GM10266 (cell line): ENCODE results near the gene OR10H5.
A peak's percentile ranks its signal among the peaks of the same experiment; 100 is the strongest.
"Not testable (repeated sequence)": the region's sequence is repeated elsewhere in the genome, so short reads cannot be mapped to it uniquely, and the experiment has no call there.

Source experiments
- DNase-seq: peaks from one replicate; pipeline ENCODE4 v3.0.0; 2012; ENCODE audit errors: extremely low spot score
- TF ChIP-seq, protein P1 (sequence below): IDR thresholded peaks from 2 replicates; pipeline ENCODE4 v1.5.1; 2012; ENCODE audit warnings: mild to moderate bottlenecking, low read depth; ENCODE audit not compliant: control insufficient read depth, insufficient read depth; ENCODE audit errors: missing control alignments

Gene OR10H5, protein sequence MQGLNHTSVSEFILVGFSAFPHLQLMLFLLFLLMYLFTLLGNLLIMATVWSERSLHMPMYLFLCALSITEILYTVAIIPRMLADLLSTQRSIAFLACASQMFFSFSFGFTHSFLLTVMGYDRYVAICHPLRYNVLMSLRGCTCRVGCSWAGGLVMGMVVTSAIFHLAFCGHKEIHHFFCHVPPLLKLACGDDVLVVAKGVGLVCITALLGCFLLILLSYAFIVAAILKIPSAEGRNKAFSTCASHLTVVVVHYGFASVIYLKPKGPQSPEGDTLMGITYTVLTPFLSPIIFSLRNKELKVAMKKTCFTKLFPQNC

DNA sequence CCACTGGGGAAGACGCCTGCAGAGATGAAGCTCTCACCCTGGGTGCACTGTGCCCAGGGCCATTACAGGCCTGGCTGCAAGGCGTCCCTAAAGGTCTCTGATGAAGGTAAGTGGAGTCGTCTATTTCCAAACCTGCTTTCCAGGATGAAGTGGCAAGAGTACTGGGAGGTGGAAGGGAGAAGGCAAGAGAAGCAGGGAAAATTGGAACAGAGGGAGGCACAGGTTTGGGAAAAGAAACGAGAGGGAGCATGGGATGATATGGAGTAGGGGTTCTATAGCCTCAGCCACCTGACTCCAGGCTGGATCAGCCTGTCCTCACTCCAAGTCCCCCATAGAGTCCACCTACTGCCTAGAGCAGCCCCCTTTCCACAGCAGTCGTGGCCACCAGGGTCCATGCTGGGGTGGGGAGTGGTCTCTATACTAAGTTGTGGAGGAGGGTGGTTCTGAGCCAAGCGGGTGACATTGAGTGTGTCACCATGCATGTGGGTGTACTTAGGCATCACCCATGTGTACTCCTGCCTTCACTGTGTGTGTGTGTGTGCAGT, at the start of gene OR10H5:
OR10H5 (plus strand) TSS at position 51 of the 545 bp plus-strand sequence. CDS start 6,388 bp downstream, outside the sequence.
- DNase-seq, result no peak
- TF ChIP-seq, protein P1, sequence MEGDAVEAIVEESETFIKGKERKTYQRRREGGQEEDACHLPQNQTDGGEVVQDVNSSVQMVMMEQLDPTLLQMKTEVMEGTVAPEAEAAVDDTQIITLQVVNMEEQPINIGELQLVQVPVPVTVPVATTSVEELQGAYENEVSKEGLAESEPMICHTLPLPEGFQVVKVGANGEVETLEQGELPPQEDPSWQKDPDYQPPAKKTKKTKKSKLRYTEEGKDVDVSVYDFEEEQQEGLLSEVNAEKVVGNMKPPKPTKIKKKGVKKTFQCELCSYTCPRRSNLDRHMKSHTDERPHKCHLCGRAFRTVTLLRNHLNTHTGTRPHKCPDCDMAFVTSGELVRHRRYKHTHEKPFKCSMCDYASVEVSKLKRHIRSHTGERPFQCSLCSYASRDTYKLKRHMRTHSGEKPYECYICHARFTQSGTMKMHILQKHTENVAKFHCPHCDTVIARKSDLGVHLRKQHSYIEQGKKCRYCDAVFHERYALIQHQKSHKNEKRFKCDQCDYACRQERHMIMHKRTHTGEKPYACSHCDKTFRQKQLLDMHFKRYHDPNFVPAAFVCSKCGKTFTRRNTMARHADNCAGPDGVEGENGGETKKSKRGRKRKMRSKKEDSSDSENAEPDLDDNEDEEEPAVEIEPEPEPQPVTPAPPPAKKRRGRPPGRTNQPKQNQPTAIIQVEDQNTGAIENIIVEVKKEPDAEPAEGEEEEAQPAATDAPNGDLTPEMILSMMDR, result no peak

DNA sequence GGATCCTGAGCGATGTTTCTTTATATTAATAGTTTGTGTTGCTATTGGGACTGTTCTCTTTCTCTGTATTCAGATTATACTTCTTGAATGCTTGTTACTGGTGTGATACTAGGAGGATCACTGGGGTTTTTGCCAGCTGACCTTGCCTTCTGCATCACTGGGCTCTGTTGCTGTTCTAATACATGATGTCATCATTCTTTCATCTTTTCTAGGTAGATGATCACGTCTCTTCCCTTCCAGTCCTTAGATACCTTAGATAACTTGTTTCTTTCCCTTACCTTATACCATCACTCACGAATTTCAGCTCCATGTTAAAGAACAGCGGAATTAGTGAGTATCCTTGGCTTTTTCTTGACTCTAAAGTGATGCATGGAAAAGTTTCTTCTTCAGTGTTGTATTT, 49.7 kb upstream of the OR10H5 start, which contains the start of gene OR10H3:
OR10H3 (plus strand) TSS at position 264 of the 400 bp plus-strand sequence. CDS start 3,408 bp downstream, outside the sequence.
- DNase-seq, result no peak
- TF ChIP-seq, protein P1, result no peak

DNA sequence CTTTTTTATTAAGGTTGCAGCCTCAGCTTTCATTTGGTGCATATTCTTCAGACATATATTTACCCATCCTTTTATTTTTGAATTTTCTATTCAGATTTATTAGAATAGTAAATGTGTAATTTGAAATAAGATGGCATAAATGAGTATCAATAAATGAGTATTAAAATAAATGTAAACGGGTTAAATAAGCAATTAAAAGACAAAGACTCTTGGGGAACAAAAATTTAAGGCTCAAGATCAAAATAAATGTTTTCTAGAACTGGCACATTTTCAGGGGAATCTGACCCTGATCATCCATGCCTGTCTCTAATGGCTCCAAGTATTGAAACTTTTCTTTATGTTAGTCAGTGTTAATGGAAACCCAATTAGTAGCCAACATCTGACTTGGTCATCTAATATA, 46.7 kb upstream of the OR10H5 start:
- TF ChIP-seq, protein P1, result no peak

DNA sequence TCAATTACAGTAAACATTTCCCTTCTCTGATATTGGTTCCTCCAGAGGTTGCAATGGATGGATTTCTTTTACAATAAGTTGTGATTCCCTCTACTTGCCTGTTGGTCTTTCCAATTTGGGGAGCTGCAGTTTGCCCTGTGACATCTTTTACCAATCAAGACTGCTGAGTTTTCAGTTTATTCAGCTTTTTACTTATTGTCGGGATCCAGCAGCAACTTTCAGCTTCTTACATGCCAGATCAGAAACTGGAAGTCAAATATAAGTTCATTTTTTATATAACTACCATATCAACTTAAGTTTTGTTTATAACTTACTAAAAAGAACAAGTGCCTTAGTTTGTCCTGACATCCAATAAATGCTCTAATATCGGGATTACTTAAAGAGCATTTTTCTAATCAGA, 39.2 kb upstream of the OR10H5 start:
- DNase-seq, result no peak
- TF ChIP-seq, protein P1, result no peak

More for the DNA sequence above, 46.7 kb upstream of the OR10H5 start:
- no peak for DNase-seq

DNA sequence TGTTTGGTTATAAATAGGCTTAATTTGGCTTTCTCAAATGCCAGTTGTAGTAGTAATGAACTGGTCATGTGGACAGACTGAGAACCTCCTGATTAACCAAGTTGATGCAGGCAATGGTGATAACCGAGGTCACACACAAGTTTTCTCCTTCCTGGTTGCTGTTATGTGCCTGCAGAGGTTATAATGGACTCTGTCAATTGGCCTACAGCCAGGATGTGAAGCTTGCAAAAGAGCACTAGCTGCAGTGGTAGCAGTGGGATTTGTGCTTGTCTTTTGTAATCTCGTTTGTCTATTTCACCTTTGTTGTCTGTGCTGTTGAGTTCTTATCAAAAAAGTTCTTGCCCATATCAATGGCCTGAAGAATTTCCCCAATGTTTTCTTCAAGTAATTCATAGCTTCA, 29.1 kb upstream of the OR10H5 start:
- TF ChIP-seq, protein P1, result no peak

DNA sequence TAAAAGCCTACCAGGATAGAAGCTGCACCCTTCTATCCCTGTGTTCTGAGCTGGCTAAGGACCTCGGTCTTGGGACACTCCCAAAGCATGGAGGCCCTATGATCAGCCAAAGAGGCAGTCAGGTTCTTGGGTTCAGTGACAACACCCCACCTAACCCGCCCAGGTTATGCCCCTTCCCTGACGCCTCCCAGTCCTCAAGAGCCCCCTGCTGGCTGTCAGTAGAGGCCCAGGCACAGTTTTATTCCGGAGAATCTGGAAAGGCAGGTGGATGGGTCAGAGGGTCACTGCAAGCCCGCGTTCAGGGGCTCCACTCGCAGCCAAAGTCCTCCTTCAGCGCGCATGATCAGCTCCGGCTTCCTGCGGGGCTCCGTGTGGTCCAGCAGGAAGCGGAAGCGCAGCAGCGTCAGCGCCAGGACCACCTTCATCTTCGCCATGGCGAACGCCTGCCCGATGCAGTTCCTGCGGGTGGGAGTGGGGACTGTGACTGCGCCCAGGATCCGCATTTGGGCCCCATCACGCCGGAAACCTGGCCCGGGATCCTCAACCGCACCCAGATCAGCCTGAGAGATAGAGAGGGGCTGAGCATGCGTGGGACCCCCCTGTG, 27.4 kb upstream of the OR10H5 start:
- no peak for DNase-seq
- TF ChIP-seq, protein P1, result peak; percentile 10

More for the DNA sequence above, 29.1 kb upstream of the OR10H5 start:
- no peak for DNase-seq

DNA sequence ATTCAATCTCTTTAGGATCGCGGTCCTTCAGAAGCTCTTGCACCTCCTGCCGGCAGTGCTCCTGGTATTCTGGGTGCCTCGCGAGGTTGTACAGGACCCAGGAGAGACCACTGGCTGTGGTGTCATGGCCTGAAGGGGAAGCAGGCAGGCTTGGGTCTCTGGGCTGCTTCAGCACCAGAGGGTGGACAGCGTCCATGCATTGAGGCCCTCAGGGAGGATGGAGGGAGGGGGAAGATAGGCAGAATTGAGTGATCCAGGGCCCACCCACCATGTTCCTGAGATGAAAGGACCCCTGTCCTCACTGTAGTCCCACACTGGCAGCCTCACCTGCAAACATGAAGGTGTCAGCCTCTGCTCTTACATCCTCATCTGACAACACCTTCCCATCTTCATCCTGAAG, 17.9 kb upstream of the OR10H5 start:
- TF ChIP-seq, protein P1, result no peak
- DNase-seq, result no peak

DNA sequence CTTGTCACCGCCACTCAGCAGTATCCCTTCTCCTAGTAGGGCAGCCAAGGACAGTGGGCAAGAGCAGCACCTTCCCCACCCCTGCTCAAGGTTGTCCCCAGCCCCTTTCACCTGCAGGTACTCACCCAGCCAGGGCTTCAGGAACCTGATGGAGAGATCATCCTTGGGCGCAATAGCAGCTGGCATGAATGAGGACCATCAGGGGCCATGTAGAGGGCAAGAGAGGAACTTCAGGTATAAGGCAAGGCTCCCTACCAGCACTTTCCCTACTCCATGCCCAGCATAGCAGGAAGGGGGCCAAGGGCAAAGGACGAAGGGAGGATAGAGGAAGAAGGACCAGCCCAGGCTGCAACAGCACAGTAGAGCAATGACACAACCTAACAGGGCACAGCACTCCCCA, 13.3 kb upstream of the OR10H5 start:
- not testable (repeated sequence) for DNase-seq
